Limb (tissue), 2 donors: ENCODE results near the gene GPC4.

Source experiments
- DNase-seq, 2 donors: peaks; one replicate each; pipeline ENCODE4 v3.0.0-alpha.2; 2016; ENCODE audit errors: extremely low spot score in 2 of 2

The GPC4 gene

DNA sequence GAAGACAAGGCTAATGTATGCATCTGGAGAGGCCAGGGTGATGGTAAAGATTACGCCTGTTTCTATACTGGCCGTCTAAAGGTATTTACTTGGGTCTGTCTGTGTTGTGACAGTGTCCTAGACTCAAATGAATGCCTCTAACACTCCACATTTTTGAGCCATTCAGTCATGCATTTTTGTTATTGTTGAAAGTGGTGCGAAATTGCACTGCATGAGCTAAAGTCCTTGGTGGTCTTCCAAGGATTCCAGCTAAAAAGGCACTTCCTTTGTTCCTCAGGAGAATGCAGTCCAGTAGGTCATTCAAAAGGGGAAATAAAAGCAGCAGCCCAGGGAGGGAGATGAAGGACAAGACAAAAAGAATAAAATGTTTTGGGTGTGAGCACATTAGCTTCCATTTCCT lies 3.0 kb downstream of the GPC4 start:
- DNase-seq, result no peak

DNA sequence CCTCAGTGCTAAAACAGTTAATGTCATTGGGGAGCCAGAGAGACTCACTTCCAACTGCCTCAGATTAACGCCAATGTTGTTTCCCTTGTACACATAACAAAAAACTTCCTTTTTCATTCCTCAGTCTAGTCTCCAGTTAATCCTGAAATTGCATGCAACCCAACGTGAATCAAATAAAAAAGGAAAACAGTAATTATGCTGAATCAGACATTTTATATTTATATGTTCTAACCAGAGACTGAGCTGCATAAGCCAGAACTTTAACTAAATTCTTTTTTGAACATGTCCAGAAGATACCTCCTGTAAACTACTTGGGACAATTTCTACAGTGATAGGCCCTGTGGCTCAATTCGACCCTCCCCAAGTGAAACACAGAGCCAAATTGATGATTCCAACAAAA lies 4.7 kb downstream of the GPC4 start:
- DNase-seq, result no peak

GRCh38 chrX:133405498-133406185 lies 9.6 kb downstream of the GPC4 start:
- DNase-seq, result no peak

- no peak for DNase-seq
Measured at GRCh38 chrX:133403984-133404383, 11.3 kb downstream of the GPC4 start.

GRCh38 chrX:133402830-133403625 lies 12.3 kb downstream of the GPC4 start:
- DNase-seq, result no peak

- DNase-seq, result no peak
Measured at GRCh38 chrX:133402042-133402453, 13.2 kb downstream of the GPC4 start.

GRCh38 chrX:133401536-133401935 lies 13.8 kb downstream of the GPC4 start:
- no peak for DNase-seq

- DNase-seq, result no peak
Measured at GRCh38 chrX:133399411-133399810, 15.9 kb downstream of the GPC4 start.

DNA sequence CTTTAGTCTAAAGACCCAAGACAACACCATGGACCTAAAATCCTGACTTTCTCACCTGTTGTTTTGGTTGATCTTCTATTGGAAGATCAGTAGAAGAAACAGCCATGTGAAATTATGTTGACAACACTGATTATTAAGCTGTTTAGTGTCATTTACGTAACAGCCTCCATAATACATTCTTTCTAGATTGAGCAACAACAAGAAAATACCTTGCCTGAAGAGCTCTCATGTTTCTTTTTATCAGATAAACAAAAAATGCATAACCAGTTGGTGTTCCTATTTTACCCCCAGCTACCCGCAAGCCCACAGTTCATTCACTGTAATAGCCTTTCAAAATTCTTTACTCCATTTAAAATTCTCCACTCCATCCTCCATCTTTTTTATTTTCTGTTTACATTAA lies 20.5 kb downstream of the GPC4 start:
- no peak for DNase-seq

DNA sequence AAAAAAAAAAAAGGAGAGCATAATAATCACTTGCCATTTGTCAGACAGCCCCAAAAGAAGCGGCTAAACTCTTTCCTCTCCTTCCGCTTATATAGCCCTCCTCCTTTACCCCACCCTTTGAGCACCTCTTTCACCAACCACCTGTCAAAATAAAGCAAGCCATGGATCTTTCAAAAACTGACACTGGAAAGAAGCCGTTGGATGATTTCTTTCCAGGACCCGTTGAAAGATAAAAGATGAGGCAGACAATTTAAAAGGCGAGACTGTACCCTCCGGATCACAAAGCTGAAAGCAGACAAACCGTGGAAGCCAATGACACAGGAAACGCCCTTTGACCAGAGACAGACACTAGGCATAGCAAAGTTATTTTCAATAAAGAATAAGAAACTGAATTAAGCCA lies 22.6 kb downstream of the GPC4 start:
- DNase-seq, result no peak

- DNase-seq, result no peak
Measured at GRCh38 chrX:133391111-133391510, 24.2 kb downstream of the GPC4 start.

DNA sequence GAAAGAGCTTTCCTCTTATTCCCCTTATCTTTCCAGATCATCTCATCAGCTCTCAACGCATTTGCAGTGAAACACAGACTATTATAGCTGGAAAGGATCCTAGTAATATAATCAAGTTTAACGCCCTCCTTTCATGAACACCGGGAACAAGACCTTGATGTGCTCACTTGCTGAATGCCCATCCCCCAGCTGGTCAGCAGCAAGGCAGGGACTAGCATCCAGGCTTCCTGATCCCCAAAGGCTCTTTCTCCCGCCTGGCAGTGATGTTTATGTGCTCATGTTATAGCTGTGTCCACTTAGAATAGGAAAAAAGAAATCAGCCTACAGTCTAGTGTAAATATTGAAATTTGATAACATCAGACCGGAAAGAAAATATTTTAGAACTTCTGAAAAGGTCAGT lies 24.6 kb downstream of the GPC4 start:
- DNase-seq, result no peak

DNA sequence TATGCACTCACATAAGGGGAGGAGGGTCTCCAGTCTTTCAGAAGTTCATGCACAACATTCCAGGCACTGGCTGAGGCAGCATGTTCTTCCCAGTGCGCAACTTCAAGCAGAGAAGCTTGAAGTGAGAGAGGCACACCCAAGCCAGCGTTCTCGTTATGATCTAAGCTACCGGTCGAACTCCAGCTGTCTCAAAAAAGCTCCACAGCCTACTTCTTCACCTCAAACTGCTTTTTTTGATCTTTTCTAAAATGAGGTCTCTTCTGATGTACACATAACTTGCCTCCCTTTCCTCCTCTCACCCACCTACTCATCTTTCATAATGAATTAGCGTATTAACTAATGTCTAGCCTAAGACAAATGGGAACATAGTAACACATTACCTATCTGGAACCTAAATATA lies 25.3 kb downstream of the GPC4 start:
- DNase-seq, result no peak

- no peak for DNase-seq
Measured at GRCh38 chrX:133384454-133384853, 30.8 kb downstream of the GPC4 start.

DNA sequence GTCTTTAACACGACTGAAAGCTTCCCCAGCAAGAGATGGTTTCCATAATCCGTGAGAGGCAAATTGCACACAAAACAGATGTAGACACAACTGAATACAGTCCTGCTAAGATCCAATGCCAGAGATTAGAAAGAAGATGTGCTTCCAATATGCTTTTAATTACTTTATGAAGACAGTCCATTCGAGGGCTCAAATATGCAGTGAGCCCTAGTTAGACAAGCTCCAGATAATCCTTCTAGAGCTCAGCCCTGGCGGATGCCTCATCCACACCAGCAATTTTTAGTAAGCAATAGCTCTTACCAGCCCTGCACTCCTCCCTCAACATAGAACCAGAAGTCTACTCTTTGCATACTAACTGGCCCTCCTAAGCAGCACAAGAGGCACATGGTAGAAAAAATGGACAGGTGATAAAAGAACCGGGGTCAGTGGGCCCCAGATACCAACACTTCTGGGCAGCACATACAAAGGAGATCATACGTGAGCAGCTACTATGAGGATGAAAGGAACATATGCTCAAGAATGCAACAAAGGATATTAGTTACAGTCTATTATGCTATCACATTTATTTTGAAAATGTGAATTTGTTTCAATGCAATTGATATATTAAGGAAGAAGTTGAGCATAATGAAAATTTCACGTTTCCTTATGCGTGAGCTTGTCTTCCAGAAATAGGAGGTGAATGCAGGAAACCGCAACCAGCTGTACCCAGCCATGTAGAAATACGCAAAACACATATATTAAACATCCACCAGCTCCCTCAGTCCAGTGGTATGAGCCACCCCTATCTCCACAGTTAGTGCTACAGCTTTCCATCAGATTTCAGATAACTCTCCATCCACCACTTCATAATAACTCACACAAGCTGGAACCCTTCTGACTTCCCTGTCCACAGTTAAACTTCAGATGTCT lies 34.3 kb downstream of the GPC4 start:
- no peak for DNase-seq

- no peak for DNase-seq
Measured at GRCh38 chrX:133376422-133376821, 38.9 kb downstream of the GPC4 start.

DNA sequence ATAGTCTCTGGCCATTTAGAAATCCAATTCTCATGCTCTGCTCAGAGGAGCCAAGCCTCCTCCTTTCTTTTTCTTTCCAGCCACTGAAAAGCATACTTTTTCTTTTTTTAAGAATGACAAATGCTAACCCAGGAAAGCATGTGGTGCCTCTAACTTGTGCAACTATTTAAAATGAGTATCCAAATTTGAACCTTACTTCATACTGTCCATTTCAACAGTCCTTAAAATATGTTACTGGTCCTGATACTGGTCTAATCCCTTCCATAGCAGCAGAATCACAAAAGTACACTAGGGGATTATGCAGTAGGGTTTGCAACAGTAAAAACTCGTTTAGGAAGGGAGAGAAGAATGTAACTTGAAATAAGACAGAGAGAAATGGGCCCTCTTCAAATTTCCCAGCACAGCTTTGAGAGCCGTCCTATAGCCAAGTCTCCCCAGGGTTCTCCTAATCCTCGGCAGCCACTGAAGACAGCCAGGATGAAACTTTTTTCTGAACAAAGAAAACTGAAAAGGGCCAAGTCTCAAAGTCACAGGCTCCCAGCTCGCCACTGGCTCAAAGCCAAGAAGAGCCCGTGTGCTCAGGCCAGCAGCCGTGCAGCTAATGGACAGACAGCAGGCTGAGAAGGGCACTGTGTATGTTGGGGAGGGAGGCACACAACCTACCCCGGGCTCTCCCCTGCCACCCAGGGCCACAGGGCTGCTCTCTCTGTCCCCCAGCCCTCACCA lies 39.5 kb downstream of the GPC4 start:
- DNase-seq, result peak in 1 of 2 donors; percentile 35

GRCh38 chrX:133374874-133375387 lies 40.4 kb downstream of the GPC4 start:
- DNase-seq, result no peak

- no peak for DNase-seq
Measured at GRCh38 chrX:133373386-133374079, 41.8 kb downstream of the GPC4 start.

- no peak for DNase-seq
Measured at GRCh38 chrX:133370696-133371275, 44.5 kb downstream of the GPC4 start.
